CD1c-positive myeloid dendritic cell (primary cell): Measurements from ENCODE around the gene PFDN4.

Experiments
- DNase-seq: peaks from one replicate; pipeline ENCODE4 v3.0.0-alpha.2; 2016; ENCODE audit errors: extremely low spot score

Gene PFDN4

DNA sequence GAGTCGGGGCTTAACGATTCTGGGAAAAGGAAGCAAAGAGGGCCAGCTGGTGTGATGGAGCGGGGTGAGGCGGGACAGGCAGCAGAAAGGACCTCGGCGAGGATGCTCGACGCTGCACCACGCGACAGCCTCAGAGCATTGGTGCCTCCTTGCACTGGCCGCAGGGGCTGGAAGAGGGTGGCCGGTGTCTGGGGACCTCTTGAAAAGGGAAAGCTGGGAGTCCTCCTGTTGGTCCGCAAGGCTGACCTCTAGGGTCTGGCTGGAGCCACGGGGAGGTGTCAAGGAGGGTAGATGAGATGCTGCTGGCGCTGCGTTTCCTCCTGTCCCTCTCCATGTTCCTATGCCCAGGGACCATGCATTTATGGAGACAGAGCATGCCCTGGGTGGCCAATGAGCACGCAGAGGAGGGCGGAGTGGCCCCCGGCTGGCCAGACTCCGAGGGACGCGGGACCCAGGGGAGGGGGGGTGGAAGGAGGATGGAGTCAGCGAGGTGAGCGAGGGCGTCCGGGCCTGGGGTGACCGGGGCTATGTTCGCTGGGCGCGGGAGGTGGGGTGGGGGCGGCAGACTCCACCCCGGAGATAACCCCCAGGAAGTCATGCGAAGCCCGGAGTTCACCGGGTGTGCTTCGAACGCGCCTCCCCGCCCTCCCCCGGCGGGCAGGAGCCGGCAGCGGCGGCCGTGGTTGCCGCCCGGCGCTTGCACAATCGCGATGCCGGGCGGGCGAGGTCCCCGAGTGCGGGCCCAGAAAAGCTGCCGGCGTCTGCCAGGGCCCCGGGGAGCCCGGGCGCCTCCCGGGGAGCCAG is 34.0 kb upstream of the PFDN4 start, which contains the start of gene CYP24A1:
Gene CYP24A1 (minus strand): TSS at position 334 of the 804 bp plus-strand sequence. CDS start 407 bp downstream, outside the sequence.
- DNase-seq, result peak; percentile 20

DNA sequence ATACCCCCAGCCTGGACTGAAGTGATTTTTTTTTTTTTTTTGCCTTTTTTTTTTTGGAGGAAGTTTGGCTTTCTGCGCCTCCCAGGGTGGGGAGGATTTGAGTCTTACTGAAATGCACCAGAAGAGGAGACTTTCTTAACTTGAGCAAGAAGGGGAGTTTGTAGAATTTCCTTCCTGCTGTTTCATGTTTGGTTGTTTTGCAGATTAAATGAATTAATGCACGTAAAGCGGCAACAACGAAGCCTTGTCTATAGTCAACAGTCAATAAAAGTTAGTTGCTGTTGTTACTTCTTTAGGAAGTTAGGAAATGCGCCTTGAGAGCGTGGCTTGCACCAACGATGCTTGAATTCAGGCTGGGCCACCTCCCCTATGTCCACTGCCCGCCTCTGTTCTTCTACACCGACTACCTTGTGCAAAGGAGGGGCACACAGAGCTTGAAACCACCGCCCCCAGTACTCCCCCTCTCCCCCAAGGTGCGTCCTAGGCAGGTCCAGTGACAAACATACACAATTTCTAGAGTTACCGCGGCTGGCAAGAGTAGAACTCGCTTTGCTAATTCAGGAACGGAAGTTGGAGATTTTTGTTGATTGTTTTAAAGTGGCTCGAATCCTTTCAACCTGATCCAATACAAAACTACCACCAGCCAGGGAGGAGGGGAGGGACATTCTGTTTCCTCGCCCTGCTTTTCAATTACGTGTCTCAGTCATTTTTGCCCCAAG is 33.3 kb upstream of the PFDN4 start:
- DNase-seq, result no peak

DNA sequence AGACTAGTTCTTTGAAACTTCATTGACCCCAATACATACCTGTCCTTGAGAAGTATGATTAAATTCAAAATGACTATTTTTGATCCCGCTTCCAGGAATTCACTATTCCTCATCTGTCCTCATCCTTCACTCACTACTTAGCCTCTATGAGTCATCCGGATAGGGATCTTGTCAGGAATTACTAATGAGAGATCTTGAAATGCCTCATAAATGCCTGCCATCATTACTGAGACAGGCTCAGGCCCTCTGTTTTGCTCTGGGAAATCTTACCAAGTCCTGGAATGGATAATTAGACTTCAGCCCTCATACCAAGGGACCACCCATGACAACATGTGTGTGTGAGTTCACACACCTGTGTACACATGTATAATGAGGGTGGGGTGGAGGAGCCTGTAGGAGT is 31.3 kb upstream of the PFDN4 start:
- no peak for DNase-seq

DNA sequence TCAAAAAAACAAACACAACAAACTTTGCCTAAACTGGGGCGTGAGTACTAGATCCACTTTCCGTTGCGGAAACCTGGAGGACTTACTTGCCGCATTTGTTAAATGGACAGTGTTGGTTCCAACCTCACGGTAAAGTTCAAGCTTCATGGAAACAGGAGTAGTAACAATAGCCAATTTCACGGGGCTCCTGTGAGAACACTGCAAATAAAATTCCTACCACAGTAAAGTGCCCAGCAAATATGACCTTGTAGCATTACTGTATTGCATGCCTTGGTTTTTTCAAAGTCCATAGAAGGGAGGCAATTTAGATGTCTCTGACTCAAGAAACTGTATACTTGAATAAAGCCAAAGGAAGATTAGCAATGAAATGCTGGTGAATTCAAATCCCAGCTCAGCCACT is 30.5 kb upstream of the PFDN4 start:
- DNase-seq, result no peak

DNA sequence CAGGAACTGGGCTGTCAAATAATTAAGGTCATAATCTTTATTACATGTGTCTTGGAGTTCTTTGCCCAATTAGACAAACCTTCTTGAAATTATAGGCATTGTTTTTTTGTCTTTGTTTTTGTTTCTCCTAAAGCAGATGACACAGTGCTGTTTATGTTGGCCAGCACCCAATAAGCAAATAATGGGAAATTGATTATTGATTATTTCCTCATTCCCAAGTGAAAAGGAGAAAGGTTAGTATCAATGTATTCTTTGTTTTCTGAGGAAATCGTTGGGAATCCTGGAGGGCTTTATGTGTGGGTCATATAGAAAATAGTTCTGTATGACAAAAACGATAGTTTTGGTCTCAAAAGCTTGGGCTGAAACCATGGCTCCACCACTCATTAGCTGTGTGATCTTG is 29.6 kb upstream of the PFDN4 start:
- DNase-seq, result no peak

DNA sequence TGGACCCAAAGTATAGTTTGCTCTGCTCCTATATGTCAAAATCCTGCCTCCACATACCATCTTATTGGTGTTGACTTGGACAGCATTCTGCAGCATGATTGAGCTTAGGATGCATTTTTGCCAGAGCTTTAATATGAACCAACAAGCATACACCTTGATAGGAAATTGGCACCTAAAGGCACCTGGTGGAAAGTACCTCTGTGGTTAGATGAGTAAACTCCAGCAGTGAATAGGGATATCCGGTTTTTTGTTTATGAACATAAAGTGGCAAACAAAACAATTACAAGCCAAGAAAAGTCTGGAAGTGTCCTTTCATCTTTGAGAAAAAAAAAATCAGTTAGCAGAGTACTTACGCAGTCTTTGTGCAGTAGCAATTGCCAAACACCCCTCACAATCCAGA is 27.9 kb upstream of the PFDN4 start:
- DNase-seq, result no peak

DNA sequence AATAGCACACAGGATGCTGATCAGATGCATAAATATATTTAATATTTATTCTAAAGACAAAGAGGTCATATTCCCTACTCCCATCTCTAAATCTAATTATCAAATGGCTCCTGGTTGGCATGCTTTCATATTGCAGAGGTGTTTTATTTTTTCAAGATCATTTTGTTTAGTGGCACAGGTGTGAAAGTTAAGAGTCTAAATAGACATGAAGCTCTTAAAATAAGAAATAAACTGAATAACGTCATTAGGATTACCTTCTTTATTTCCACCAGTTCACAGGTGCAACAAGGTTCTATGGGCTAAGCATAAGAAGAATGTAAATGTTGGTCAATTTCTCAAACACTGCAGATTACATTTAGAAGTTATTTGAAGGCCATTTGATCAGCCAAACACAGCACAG is 27.0 kb upstream of the PFDN4 start:
- no peak for DNase-seq

- DNase-seq, result no peak
These were observed 23.8 kb upstream of the PFDN4 start for GRCh38 chr20:54184071-54184470.

DNA sequence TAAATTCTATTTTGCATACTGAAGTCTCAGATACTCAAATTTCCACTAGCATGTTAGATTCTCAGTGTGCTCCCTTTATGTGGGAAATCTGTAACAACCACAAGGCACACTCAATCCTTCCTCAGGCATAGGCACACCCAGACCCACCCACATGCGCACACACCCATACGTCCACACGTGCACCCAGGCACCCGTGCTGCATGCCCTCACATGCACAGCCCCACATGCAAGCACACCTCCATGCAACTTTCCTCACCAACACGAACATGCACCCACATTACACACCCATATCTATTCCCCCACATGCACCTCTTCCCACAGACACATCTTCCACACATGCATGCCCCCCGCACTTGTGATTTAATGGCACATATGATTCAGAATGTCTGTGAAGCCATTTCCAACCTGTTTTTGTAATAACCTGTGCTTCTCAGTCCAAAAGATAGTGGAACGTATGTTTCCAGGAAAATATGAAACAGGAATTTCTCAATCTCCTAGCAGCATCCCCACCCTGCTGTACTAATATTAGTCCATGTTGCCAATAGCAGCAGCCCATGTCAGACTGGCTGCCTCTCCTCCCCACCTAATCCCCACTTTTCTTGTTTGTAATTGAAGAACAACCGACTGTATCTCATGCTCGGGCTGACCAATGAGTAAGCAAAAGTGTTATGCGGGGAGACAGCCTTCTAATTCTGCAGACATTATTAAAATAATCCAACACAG is 22.8 kb upstream of the PFDN4 start:
- DNase-seq, result no peak

GRCh38 chr20:54188132-54188849 is 19.6 kb upstream of the PFDN4 start:
- no peak for DNase-seq

GRCh38 chr20:54189630-54190029 is 18.3 kb upstream of the PFDN4 start:
- DNase-seq, result no peak

- no peak for DNase-seq
These were observed 17.7 kb upstream of the PFDN4 start for GRCh38 chr20:54190217-54190616.

GRCh38 chr20:54193817-54194216 is 14.1 kb upstream of the PFDN4 start:
- DNase-seq, result no peak

DNA sequence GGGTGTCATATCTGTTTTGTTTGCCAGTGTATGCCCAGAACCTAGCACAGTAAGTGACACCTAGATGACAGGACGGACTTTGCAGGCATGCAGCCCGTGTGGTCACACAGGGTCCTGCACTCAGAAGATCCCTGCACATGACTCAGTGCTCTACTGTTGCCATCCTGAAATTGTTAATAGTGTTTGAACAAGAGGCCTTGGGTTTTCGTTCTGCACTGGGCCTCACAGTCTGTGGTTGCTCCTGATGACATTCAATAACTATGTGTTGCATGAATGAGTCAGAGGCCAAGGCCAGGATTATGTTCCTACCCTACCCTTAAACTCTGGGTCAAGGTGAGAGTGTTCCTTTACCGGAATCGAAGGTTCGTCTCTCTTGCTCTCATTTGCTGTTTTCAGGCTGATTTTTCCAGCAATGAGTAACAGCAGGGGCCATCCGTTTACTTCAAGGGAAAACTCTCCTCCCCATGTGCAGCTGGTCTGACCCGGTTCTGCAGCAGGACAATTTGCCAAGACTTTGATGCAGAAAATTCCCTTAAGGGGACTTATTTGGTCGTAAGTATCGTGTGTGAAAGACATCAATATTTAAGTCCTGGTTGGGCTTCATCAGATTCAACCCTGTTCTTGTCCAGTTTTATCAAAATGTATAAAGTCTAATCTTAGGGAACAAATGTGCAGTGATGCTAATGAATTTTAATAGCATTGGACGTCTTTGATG is 13.0 kb upstream of the PFDN4 start:
- DNase-seq, result no peak

GRCh38 chr20:54195483-54196472 is 12.1 kb upstream of the PFDN4 start:
- peak; percentile 4 for DNase-seq

DNA sequence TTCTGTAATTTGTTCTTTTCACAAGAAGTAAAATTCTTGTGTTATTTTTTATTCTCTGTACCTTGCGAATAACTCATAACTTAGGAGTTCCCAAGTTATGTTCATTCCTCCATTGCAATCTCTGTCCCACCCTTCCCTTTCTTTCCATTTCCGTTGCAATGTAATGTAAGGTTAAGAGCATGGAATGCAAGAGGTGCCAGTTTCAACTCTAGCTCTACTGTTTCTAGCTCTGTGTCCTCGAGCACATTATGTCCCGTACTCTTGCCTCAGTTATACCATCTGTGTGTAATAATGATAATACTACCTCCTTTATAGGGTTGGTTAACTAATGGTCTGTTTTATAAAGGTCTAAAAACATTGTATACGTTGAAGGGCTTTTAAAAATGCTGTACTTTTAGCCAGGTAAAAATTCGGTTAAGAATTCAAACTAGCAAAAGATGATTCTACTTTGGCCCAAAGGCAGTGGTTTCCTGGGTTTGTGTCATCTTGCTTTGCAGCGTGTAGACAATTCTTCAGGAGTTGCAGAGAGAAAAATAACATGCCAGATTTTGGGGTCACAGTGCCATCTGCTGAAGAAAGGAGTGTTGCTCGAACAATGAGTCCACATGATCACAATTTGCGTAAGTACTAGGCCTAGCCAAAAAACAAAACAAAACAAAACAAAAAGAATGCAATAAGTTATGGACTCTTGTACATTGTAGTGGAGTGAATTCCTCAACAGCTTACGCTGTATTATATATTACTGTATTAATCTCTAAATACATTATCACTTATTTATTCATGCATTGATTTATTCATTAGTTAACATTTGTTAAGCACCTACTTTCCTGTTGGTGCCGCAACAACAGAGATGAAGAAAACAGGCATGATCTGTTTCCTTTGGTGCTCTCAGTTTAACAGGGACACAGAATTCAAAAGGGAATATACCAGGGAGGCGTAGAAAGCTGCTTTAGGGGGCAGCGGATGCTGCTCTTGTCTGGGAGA is 10.0 kb upstream of the PFDN4 start:
- peak; percentile 28 for DNase-seq

- no peak for DNase-seq
These were observed 8.6 kb upstream of the PFDN4 start for GRCh38 chr20:54199283-54199682.

DNA sequence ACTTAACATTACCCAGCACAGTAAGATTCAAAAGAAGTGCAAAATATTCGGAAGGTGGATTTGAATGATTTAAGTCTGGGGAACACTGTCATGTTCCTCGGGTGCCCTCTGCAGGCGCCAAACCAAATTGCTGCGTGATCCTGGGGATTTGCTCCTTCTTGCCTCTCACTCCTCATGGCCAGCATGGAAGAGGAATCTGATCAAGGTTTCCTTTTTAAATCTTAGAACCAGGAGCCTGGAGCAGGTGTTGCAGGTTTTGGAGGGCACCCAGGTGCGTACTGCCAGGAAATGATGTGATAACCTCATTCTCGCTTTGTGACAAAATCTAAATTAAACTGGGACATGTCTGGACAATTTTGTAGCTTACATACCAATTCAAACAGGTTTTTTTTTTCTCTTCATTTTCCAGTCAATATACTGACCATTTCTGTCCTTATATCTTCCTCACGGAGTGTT is 8.1 kb upstream of the PFDN4 start:
- peak; percentile 83 for DNase-seq
